Prostate gland (tissue), 2 donors: ENCODE data around the gene ANKRD13A. TPM values are rescaled to one million over a fixed set of nuclear protein-coding genes. Genes with fewer than 3 reads are reported as not detected.
"Not testable (repeated sequence)": the region's sequence is repeated elsewhere in the genome, so short reads cannot be mapped to it uniquely, and the experiment has no call there.

Experiments
- DNase-seq: peaks from one replicate; pipeline ENCODE4 v3.0.0-alpha.2; 2019; ENCODE audit warnings: low spot score
- H3K27ac ChIP-seq, 2 donors: fragments of 200-600 bp; sonication (generic); 2 replicates each; pipeline ENCODE4 v1.5.1; 2017 to 2019
- H3K27me3 ChIP-seq: fragments of 200-600 bp; sonication (generic); replicated peaks from 2 replicates; pipeline ENCODE4 v1.5.1; 2019; ENCODE audit not compliant: insufficient read depth
- H3K36me3 ChIP-seq, 2 donors: fragments of 200-600 bp; sonication (generic); 1 replicate in 1 of 2; 2 replicates in 1 of 2; pipeline versions ENCODE4 v1.5.1 to v1.8.1; 2017 to 2019
- H3K4me1 ChIP-seq: fragments of 200-600 bp; sonication (generic); replicated peaks from 2 replicates; pipeline ENCODE4 v1.5.1; 2019
- H3K4me3 ChIP-seq, 2 donors: fragments of 200-600 bp; sonication (generic); 2 replicates each; pipeline ENCODE4 v1.5.1; 2017 to 2019
- H3K9me3 ChIP-seq: fragments of 200-600 bp; sonication (generic); 2 replicates; pipeline ENCODE4 v1.5.1; 2017
- POLR2A ChIP-seq: fragments of 450-650 bp; IDR thresholded peaks from one replicate; pipeline ENCODE4 v1.6.1; 2016; ENCODE audit warnings: antibody characterized with exemption, mild to moderate bottlenecking
- POLR2AphosphoS5 ChIP-seq: sonication (generic); formaldehyde crosslinking; IDR thresholded peaks from one replicate; pipeline ENCODE4 v1.6.1; 2017; ENCODE audit warnings: antibody characterized with exemption
- WGBS: methylation state at CpG from one replicate; pipeline ENCODE4 v1.1.5; 2018; 5-methylcytosine and 5-hydroxymethylcytosine counted together
- intact Hi-C: fragments of 100-400 bp; cut with DNase I; formaldehyde crosslinking; loops from one replicate; pipeline ENCODE4 v1.14.2; 2022
- total RNA-seq, 2 donors: library from RNA; depleted of rRNA; stranded (reverse); fragments of >200 nt; gene quantifications; one replicate each; pipeline ENCODE4 v1.1.0, GENCODE V29; 2016
- TF ChIP-seq, protein P1 (sequence below), 4 experiments: fragments of 200-600 bp in 2 of 4; fragments of 450-650 bp in 2 of 4; sonication (generic) in 2 of 4; IDR thresholded peaks; 1 replicate in 3 of 4; 2 replicates in 1 of 4; pipeline ENCODE4 v1.5.1; 2016 to 2019; ENCODE audit warnings: antibody characterized with exemption in 4 of 4, mild to moderate bottlenecking in 2 of 4, moderate library complexity in 2 of 4

ANKRD13A gene
- total RNA-seq, 2 donors from 2014 or later = 76.1 to 87.4 TPM

DNA sequence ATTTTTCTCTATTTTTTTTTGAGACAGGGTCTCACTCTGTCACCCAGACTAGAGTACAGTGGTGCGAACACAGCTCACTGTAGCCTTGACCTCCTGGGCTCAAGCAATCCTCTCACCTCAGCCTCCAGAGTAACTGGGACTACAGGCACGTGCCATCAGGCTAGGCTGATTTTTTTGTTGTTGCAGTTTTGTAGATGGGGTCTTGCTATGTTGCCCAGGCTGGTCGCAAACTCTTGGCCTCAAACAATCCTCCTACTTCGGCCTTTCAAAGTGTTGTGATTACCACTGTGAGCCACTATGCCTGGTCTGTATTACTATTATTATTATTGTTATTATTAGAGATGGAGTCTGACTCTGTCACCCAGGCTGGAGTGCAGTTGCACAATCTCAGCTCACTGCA is 26.4 kb upstream of the ANKRD13A start:
- intact Hi-C loops = no loop called here
- no peak for DNase-seq
- no peaks in the 10 kb centered on the region for H3K9me3 ChIP-seq
- no peak overlapping the region for H3K4me3 ChIP-seq
- no peaks in the 10 kb centered on the region for H3K36me3 ChIP-seq
- no peaks in the 10 kb centered on the region for H3K4me1 ChIP-seq
- no peaks in the 10 kb centered on the region for H3K27me3 ChIP-seq
- TF ChIP-seq POLR2A = no peak
- no peak for TF ChIP-seq POLR2AphosphoS5
- TF ChIP-seq, protein P1, sequence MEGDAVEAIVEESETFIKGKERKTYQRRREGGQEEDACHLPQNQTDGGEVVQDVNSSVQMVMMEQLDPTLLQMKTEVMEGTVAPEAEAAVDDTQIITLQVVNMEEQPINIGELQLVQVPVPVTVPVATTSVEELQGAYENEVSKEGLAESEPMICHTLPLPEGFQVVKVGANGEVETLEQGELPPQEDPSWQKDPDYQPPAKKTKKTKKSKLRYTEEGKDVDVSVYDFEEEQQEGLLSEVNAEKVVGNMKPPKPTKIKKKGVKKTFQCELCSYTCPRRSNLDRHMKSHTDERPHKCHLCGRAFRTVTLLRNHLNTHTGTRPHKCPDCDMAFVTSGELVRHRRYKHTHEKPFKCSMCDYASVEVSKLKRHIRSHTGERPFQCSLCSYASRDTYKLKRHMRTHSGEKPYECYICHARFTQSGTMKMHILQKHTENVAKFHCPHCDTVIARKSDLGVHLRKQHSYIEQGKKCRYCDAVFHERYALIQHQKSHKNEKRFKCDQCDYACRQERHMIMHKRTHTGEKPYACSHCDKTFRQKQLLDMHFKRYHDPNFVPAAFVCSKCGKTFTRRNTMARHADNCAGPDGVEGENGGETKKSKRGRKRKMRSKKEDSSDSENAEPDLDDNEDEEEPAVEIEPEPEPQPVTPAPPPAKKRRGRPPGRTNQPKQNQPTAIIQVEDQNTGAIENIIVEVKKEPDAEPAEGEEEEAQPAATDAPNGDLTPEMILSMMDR (IDR thresholded peaks at IDR 0.05) = no peak
- WGBS = 94% methylated on average over 4 of the region's 4 CpGs
- H3K27ac ChIP-seq = no peak overlapping the region

DNA sequence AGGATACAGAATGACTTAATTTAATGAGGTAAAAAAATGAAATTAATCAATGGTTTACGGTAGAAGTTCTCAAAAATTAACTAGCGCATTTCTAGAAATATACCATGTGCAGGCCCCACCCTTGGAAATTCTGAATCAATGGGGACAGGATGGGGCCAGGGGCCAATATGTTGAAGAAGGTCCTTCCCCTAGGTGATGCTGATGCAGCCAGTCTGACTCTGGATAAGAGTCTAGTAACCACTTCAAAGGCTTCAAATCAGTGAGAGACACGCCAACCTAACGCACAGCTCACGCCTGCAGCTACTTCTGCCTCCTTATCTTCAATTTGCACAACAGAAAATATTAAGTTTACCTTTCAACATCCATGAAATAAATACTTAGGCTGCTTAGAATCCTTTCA is 17.9 kb upstream of the ANKRD13A start:
- 95% methylated on average over 5 of the region's 5 CpGs for WGBS
- intact Hi-C loops = no loop called here
- DNase-seq = no peak
- no peak overlapping the region for H3K4me3 ChIP-seq
- peaks cover 4 to 5% of the 10 kb centered on the region in 2 donors for H3K36me3 ChIP-seq
- H3K27ac ChIP-seq = no peak overlapping the region
- no peaks in the 10 kb centered on the region for H3K4me1 ChIP-seq
- no peaks in the 10 kb centered on the region for H3K27me3 ChIP-seq
- no peak for TF ChIP-seq POLR2AphosphoS5
- no peak for TF ChIP-seq POLR2A
- TF ChIP-seq, protein P1 (IDR thresholded peaks at IDR 0.05) = no peak
- no peaks in the 10 kb centered on the region for H3K9me3 ChIP-seq

DNA sequence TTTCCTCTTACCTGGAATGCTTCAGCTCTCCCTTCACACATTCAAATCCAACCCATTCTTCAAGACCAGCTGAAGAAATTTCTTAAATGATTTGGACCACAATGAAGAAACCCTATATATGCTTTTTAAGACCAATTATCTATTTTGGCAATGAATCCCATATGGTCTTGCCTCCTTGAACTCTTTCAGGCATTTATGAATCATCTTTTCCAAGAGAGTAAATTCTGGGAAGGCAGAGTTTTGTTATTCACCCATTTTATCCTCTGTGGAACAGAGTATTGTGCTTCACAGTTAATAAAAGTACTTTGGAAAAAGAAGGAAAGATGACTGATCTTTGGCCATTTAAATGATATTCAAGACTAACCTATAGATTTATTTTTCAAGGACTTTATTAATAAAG is 17.0 kb upstream of the ANKRD13A start:
- Histone ChIP-seq H3K4me1 (no peaks in the 10 kb centered on the region), H3K27me3 (no peaks in the 10 kb centered on the region), H3K9me3 (no peaks in the 10 kb centered on the region), H3K4me3 (no peak overlapping the region), H3K27ac (no peak overlapping the region), H3K36me3 (peaks cover 4 to 5% of the 10 kb centered on the region in 2 donors)
- intact Hi-C loops = no loop called here
- no peak for TF ChIP-seq POLR2AphosphoS5
- TF ChIP-seq, protein P1 (IDR thresholded peaks at IDR 0.05) = no peak
- no peak for TF ChIP-seq POLR2A
- no peak for DNase-seq

DNA sequence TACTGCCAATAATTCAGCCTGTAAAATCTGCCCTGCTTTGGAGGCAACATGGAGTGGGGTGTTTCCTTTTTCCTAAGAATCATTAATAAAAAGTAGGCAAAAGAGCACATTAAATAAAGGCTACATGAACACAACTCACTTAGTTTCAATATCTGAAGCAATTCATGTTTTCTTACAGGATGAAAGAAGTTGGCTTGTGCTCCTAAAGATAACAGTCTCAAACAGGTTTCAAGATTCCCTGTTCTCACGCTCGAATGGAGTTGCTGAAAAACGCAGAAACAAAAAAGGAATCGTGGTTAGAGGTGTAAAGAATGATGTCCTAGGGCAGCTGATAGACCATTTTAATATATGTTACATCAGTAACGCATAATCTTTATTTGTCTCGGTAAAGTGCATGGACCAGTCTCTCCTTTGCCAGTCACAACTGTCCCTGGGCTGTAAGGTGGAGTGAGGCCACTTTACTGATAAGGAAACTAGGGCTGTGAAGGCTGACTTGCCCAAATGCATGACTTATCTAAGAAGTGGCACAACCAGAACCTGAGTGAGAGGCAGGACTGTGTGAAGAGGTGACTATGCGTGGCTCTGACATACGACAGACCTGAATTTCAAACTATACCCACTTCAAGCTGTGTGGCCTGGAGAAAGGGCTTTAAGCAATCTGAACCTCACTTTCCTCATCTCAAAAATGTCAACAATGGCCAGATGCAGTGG is 15.6 kb upstream of the ANKRD13A start:
- no peaks in the 10 kb centered on the region for H3K4me1 ChIP-seq
- TF ChIP-seq, protein P1 (IDR thresholded peaks at IDR 0.05) = no peak
- no peak for TF ChIP-seq POLR2A
- WGBS = 91% methylated on average over 8 of the region's 8 CpGs
- H3K27ac ChIP-seq = no peak overlapping the region
- peaks cover 5 to 8% of the 10 kb centered on the region in 2 donors for H3K36me3 ChIP-seq
- H3K27me3 ChIP-seq = no peaks in the 10 kb centered on the region
- no peak for DNase-seq
- H3K4me3 ChIP-seq = no peak overlapping the region
- no peaks in the 10 kb centered on the region for H3K9me3 ChIP-seq
- intact Hi-C loops = no loop called here

DNA sequence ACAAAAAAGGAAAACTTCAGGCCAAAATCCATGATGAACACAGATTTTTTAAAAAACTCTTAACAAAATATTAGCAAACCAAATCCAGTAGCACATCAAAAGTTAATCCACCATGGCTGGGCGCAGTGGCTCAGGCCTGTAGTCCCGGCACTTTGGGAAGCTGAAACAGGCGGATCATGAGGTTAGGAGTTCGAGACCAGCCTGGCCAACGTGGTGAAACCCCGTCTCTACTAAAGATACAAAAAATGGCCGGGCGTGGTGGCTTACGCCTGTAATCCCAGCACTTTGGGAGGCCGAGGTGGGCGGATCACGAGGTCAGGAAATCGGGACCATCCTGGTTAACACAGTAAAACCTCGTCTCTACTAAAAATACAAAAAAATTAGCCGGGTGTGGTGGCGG is 13.0 kb upstream of the ANKRD13A start:
- intact Hi-C loops, H3K4me1 ChIP-seq, H3K36me3 ChIP-seq, DNase-seq, H3K27ac ChIP-seq, H3K4me3 ChIP-seq, H3K9me3 ChIP-seq, H3K27me3 ChIP-seq: not testable (repeated sequence)
- WGBS = 96% methylated on average over 16 of the region's 16 CpGs
